Measurements from ENCODE around the gene KNTC1. TPM values are rescaled to one million over a fixed set of nuclear protein-coding genes. Genes with fewer than 3 reads are reported as not detected.
"Not testable (repeated sequence)": the region's sequence is repeated elsewhere in the genome, so short reads cannot be mapped to it uniquely, and the experiment has no call there.

The KNTC1 gene
- total RNA-seq, 1 experiment from 2014 or later, result 71.3 TPM

GRCh38 chr12:122590990-122591389, 63.9 kb downstream of the KNTC1 start:
- no peak overlapping the region for H3K18ac ChIP-seq (ENCODE audit: insufficient read length, low read depth, low read length)
- H2BK120ac ChIP-seq (ENCODE audit: low read depth, low read length, poor library complexity, severe bottlenecking), result no peak overlapping the region
- no peak overlapping the region for H3K4ac ChIP-seq (ENCODE audit: low read depth, low read length)
- no peak overlapping the region for H3K27ac ChIP-seq (ENCODE audit: insufficient read length, low read depth, low read length)
- no peak overlapping the region for H3K14ac ChIP-seq (ENCODE audit: insufficient read depth, low read length)
- H2AFZ ChIP-seq (ENCODE audit: low read length), result no peak overlapping the region
- Mint-ChIP-seq H3K27ac (no peak overlapping the region), H3K27me3 (ENCODE audit: low read depth) (no peaks in the 10 kb centered on the region), H3K9me3 (no peaks in the 10 kb centered on the region), H3K4me1 (no peaks in the 10 kb centered on the region), H3K36me3 (ENCODE audit: insufficient read depth in 1 of 3, low read depth in 3 of 3) (peaks cover 34 to 75% (median 63%) of the 10 kb centered on the region in 3 experiments; a peak in 6 of 7 replicates), H3K4me3 (no peak overlapping the region)
- no peak overlapping the region for H2BK15ac ChIP-seq (ENCODE audit: low read depth, low read length)
- no peak overlapping the region for H3T11ph ChIP-seq (ENCODE audit: low read length)
- H2BK20ac ChIP-seq (ENCODE audit: low read depth, low read length, poor library complexity, severe bottlenecking), result no peak overlapping the region
- no peak overlapping the region for H2BK12ac ChIP-seq (ENCODE audit: insufficient read length, low read depth, low read length)
- H3K79me1 ChIP-seq (ENCODE audit: insufficient read depth, low read depth, low read length, poor library complexity, severe bottlenecking), result no peaks in the 10 kb centered on the region
- no peak overlapping the region for H3K9ac ChIP-seq (ENCODE audit: extremely low read depth, insufficient read length, low read length)
- no peaks in the 10 kb centered on the region for H3K9me3 ChIP-seq (ENCODE audit: control insufficient read depth, low read depth, low read length)
- H3K56ac ChIP-seq (ENCODE audit: insufficient read length, low read depth, low read length), result no peak overlapping the region
- no peak overlapping the region for H4K8ac ChIP-seq (replicated peaks; ENCODE audit: insufficient read length, low read depth, low read length)
- TF ChIP-seq CTCF (conservative IDR thresholded peaks at IDR 0.05), result no peak
- H3K23ac ChIP-seq (ENCODE audit: insufficient read length, low read depth, low read length), result no peak overlapping the region
- H2BK5ac ChIP-seq (ENCODE audit: insufficient read length, low read length), result no peak overlapping the region
- H3K4me1 ChIP-seq (ENCODE audit: insufficient read depth, low read length), result no peaks in the 10 kb centered on the region
- H2AK5ac ChIP-seq (ENCODE audit: insufficient read length, low read length), result no peak overlapping the region
- H3K27me3 ChIP-seq (ENCODE audit: insufficient read depth, low read length), result no peaks in the 10 kb centered on the region
- no peaks in the 10 kb centered on the region for H3K23me2 ChIP-seq (ENCODE audit: insufficient read length, low read depth, low read length, poor library complexity, severe bottlenecking)
- H4K91ac ChIP-seq (ENCODE audit: insufficient read length, low read depth, low read length), result no peak overlapping the region
- no peak overlapping the region for H3K4me2 ChIP-seq (ENCODE audit: insufficient read depth, insufficient read length, low read length)
- WGBS (ENCODE audit: extremely low coverage, insufficient read length, low lambda C conversion rate), result no CpG with 5 or more reads among the region's 7 CpGs
- no peaks in the 10 kb centered on the region for H4K20me1 ChIP-seq (ENCODE audit: control insufficient read depth, insufficient read depth, insufficient read length)
- DNase-seq, result no peak
- no peaks in the 10 kb centered on the region for H3K79me2 ChIP-seq (ENCODE audit: insufficient read depth, low read length)
- no peak overlapping the region for H4K5ac ChIP-seq (ENCODE audit: insufficient read length, low read depth, low read length)

GRCh38 chr12:122591966-122592365, 64.9 kb downstream of the KNTC1 start:
- H3K4me1 Mint-ChIP-seq; H3T11ph ChIP-seq (ENCODE audit: low read length); H4K91ac ChIP-seq (ENCODE audit: insufficient read length, low read depth, low read length); H3K56ac ChIP-seq (ENCODE audit: insufficient read length, low read depth, low read length); H3K27me3 Mint-ChIP-seq (ENCODE audit: low read depth); H3K9me3 Mint-ChIP-seq; H3K4me1 ChIP-seq (ENCODE audit: insufficient read depth, low read length); H3K14ac ChIP-seq (ENCODE audit: insufficient read depth, low read length); H3K4me3 Mint-ChIP-seq; H4K8ac ChIP-seq (replicated peaks; ENCODE audit: insufficient read length, low read depth, low read length); H3K27ac Mint-ChIP-seq; H3K23ac ChIP-seq (ENCODE audit: insufficient read length, low read depth, low read length); H3K79me1 ChIP-seq (ENCODE audit: insufficient read depth, low read depth, low read length, poor library complexity, severe bottlenecking); H3K4ac ChIP-seq (ENCODE audit: low read depth, low read length); H3K27ac ChIP-seq (ENCODE audit: insufficient read length, low read depth, low read length); H3K9ac ChIP-seq (ENCODE audit: extremely low read depth, insufficient read length, low read length); H4K20me1 ChIP-seq (ENCODE audit: control insufficient read depth, insufficient read depth, insufficient read length); H2AK5ac ChIP-seq (ENCODE audit: insufficient read length, low read length); H2BK12ac ChIP-seq (ENCODE audit: insufficient read length, low read depth, low read length); H2AFZ ChIP-seq (ENCODE audit: low read length); H3K18ac ChIP-seq (ENCODE audit: insufficient read length, low read depth, low read length); H3K23me2 ChIP-seq (ENCODE audit: insufficient read length, low read depth, low read length, poor library complexity, severe bottlenecking); H2BK5ac ChIP-seq (ENCODE audit: insufficient read length, low read length); H3K79me2 ChIP-seq (ENCODE audit: insufficient read depth, low read length); H3K27me3 ChIP-seq (ENCODE audit: insufficient read depth, low read length); H2BK20ac ChIP-seq (ENCODE audit: low read depth, low read length, poor library complexity, severe bottlenecking); DNase-seq; H3K4me2 ChIP-seq (ENCODE audit: insufficient read depth, insufficient read length, low read length); H4K5ac ChIP-seq (ENCODE audit: insufficient read length, low read depth, low read length); H2BK15ac ChIP-seq (ENCODE audit: low read depth, low read length); H2BK120ac ChIP-seq (ENCODE audit: low read depth, low read length, poor library complexity, severe bottlenecking); H3K9me3 ChIP-seq (ENCODE audit: control insufficient read depth, low read depth, low read length): not testable (repeated sequence)
- peaks cover 30 to 71% (median 56%) of the 10 kb centered on the region in 3 experiments; a peak in 6 of 7 replicates for H3K36me3 Mint-ChIP-seq (ENCODE audit: insufficient read depth in 1 of 3, low read depth in 3 of 3)
- WGBS (ENCODE audit: extremely low coverage, insufficient read length, low lambda C conversion rate), result no CpG with 5 or more reads among the region's 30 CpGs

Data from H9 (cell line).